Islet of Langerhans (tissue), 1 donor: ENCODE measurements around the gene STIM1.
"Not testable (repeated sequence)": the region's sequence is repeated elsewhere in the genome, so short reads cannot be mapped to it uniquely, and the experiment has no call there.

Experiments
- FAIRE-seq: peaks from one replicate; lab custom pipeline; 2011; peaks lifted over from hg19 to GRCh38; lab: Jason Lieb, UNC

The STIM1 gene

DNA sequence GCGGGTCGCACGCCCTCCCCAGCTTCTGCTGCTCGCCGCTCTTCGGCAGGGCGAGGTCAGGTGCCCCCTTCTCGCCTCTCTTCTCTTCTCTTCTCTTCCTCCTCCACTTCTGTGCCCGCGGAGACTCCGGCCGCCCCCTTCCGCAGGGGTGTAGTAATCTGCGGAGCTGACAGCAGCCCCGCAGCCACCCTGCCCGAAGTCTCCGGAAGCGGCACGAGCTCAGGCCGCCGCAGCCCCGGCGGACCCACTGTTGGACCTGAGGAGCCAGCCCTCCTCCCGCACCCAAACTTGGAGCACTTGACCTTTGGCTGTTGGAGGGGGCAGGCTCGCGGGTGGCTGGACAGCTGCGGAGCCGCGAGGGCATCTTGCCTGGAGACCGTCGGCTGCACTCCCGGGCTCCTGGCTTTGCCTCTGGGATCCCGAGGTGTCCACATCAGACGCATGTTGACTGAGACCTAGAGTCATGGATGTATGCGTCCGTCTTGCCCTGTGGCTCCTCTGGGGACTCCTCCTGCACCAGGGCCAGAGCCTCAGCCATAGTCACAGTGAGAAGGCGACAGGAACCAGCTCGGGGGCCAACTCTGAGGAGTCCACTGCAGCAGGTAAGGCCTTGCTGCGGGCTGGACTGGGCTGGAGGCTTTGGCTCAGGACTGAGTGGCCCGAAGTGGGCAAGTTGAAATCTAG, 486 bp downstream of the STIM1 start:
- no peak for FAIRE-seq

DNA sequence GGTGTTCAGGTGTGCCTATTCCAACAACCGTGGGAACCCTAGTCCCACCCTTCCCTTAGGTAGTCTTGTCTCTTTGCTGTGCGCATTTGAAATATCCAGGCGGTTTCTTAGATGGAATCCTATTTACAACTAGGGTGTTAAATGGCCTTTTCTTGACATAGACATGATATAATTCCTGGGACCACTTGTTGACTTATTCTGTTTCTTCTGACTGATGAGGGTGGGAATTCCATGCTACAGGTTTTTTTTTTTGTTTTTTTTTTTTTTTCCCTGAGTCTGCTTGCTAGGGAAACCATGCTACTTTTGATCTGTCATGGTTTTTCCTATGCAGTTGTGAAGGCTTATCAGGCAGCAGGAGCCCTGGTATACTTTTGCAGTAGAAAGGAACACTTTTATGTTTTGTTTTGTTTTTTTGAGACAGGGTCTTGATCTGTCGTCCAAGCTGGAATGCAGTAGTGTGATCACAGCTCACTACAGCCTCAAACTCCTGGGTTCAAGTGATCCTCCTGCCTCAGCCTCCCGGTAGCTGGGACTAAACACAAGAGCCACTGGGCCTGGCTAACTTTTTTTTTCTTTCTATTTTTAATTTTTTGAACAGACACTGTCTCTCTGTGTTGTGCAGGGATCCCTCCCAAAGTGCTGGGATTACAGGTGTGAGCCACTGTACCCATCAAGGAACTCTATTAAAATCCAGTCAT, 1.5 kb downstream of the STIM1 start:
- FAIRE-seq: no peak

DNA sequence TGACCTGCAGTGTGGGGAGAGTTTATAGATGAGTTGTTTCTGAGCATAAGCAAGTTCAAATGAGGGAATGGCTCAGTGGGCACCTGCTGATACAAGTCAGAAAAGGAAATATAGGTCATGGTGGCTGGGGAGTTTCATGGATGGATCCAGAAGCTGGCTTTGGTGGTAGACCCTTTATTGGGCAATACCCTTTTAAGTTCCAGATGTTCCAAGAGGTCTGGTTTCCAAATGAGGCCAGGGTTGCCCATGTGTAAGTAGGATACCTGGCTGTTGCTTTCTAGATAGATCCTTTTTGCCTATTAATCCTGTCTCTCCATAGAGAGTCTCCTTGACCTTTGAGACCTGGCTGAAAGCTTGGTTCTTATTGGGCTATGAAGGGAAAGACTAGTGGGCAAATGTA, 2.2 kb downstream of the STIM1 start:
- FAIRE-seq: no peak

DNA sequence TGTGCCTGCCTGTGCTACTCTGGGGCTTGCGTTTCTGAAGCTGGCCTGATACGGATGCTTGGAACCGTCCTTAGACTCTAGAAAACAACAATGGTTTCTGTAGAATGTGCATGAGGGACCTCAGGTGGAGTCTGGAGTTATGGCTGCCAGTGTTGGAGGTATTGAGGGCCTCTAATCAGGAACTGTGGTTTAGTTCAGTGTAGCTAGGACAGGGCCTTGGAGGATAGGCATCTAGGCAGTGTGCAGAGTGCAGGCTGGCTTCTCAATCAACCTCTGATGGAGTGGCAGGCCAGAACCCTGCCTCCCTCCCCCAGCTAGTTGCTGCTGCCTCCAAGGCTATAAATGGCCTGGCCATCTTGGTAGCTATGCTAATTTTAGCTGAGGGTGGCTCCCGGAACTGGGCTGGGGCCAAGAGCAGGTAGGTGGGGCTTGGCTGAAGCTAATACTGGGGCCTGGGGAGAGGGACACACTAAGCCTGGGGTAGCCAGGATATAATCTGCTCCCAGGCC, 4.0 kb downstream of the STIM1 start:
- FAIRE-seq: no peak

DNA sequence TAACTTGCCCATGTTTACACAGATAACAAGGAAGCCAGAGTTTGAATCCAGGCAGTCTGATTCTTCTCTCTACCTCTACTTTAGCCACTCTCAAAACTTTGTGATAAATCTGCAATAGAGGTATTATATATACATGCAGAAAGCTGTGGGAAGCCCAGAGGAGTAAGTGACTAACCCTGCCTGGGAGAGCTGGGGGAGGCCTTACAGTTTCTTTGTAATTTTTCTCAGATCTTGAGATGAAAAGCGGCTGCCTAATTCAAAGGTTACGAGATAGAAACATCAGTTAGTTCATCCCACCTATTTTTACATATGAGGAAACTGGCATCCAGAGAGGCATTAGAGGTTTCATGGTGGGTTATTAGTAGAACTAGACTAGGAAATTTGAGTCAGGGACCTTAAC, 4.9 kb downstream of the STIM1 start:
- FAIRE-seq: no peak

DNA sequence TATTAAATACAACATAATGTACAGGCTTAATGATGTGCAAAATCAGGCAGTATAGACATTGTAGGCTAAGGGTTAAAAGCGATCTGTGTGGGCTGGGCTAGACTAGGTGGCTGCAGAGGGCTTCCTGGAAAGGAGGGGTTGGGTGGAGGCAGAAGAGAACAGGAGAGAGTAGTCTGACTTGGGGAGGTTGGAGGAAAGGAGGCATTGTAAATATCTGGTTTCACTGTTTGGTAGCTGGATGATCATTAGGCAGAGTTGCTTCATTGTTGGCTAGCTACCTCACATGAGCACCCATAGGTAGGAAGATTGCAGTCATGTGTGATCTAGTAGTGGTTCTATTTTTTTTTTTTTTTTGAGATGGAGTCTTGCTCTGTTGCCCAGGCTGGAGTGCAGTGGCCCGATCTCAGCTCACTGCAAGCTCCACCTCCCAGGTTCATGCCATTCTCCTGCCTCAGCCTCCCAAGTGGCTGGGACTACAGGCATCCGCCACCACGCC, 5.5 kb downstream of the STIM1 start:
- FAIRE-seq: not testable (repeated sequence)

DNA sequence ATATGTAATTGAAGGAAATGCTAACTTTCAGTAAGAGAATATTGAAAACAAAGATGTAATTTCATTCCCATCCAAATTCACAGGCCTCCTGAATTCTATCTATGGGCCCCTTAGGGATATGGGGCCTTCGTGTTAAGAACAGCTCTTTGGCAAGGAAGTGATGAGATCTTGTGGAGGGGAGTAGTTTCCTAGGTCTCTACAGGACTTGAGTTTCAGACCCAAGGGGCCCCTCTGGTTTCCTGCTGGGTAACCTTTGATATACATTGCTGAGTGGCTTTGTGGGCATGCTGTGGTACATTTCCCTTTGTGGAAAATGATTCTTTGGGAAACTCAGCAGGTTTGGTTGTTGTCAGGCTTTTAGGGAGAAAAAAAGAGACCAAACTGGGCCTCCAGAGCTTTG, 6.2 kb downstream of the STIM1 start:
- no peak for FAIRE-seq

DNA sequence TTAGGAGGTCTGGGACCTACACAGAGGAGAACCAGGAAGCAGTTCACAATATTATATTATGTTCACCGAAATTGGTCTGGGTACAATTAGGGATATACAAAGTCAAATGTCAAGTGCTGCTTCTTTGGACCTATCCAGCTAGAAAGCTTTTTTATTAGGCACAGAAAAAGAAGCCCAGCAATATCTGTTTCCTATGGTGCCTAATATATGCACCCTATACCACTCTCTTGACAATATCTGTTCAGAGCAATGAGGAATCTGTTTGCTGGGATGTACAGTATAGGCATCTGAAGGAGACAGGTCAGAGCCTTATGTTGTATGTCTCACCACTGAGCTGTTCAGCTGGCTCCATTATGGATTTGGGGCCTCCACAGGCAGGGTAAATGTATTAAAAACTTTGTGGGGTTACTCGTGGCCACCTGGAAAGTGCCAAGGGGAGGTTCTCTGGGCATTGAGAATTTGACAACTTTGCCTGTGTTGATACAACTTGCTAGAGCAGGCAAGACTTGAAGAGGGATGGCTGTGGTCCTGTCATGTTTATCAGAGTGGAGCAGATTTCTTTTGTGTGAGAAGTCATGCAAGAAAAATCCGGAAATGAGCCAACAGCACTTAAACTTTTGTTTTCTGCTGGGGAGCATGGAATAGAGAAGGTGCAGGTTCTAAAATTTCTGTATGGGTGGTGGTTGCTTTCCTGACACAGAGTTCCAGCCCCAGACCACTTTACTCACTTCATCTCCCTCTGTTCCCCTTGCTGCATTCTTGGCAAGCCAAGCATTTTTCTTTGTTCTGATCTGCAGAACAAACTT, 10.1 kb downstream of the STIM1 start:
- no peak for FAIRE-seq

DNA sequence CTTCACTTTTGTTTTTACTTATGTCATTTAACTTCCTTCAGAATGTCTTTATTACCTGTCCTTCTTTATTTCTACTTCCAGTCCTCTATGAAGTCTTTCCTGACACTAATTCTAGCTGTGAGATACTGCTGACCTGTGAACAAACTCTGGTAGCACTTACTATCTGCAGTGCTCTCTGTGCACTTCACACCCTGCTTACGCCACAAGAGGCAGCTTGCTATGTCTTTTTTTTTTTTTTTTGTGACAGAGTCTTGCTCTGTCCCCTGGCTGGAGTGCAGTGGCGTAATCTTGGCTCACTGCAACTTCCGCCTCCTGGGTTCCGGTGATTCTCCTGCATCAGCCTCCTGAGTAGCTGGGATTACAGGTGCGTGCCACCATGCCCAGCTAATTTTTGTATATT, 10.7 kb downstream of the STIM1 start:
- no peak for FAIRE-seq

DNA sequence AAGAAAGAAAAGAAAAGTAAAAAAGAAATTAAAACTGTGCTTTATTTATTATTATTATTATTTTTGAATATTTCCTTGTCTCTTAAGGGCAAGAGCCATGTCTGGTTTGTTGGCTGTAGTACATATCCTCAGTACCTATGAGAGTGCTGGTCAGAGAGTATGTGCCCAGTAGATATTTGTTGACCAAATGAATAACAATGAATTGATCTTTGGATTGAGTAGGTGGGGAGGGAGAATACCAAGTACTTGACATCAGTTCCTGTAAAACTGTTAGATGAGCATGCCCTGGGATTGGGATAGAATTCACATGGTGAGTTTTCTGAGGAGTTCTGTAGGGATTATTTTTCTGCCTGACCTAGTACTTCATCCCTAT, 11.4 kb downstream of the STIM1 start:
- no peak for FAIRE-seq

DNA sequence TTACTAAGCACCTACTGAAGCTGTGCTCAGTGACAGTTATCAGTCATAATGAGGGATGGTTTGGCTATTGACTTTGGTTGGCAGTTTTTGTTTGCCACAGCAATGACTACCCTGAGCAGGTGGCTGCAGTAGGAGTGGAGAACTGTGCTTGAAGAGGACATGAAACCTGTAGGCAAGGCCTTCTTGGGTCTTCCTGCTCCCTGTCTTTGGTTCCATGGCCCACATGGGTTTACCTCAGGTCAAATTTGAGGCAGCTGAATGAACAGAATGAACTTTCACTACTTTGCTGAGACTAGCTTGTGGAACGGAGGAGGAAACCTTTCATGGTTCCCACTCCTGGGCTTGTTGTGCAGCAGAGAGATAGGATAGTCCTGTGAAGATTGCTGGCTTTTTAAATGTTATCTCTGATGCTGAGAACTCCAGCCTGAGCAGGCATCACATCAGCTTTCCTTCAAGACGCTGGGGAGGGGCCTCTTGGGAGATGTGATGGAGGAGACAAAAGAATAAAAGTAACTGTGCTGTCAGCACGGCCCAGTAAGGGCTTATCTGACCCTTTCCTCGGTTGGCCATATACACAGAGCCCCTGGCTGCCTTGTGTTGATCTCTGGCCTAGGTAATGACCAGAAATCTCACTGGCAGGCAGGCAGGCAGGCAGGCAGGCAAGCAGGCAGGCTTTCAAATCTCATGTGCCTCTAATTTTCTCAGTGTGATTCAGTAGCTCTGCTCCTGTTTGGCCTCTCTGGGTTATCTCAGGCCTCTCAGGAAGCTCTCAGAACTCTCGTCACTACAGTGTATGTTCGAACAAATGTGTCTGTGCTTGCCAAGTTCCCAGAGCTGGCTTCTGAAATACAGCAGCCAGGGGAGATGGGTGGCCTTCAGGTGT, 12.0 kb downstream of the STIM1 start:
- FAIRE-seq: no peak

DNA sequence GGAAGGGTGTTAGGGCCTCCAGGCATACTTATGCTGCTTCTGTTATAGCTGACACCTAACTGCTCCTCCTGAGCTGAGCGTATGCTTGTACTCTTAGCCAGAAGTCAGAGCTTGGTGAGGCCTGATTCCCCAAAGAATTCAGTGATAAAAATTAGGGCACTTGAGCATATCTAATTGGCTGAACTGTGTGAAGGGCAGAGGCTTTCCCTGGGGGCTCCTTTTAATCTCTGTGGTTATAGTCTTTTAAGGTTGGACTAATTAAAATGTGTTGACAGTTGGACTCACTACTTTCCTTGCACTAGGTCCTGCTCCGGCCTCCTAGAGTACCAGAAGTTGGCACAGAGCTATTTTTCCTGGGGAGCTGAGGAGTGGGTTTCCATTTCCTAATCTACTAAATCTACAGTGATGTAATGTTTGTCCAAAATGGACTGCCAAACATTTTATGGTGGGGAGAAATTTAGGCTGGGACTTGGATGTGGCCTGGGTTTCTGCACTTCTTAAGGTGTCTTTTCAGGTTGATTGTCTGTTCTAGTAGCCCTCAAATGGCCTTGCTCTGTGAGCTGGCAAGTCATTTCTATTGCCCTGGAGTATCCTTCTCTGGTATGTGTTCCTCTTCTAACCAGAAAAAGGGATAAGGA, 18.4 kb downstream of the STIM1 start:
- no peak for FAIRE-seq

DNA sequence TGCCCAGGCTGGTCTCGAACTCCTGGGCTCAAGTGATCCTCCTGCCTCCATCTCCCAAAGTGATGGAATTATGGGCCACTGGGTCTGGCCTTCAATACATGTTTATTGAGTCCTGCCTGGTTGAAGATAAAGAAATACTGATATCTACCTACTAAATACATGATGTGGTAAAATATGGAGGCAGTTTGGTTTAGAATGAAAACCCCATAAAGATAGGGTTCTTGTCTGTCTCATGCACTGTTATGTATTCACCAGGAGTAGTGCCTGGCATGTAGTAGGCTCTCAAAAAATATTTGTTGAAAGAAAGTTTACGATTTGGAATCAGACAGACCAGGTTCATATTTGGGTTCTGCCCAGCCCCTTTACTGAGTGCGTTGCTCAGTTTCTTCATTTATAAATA, 21.1 kb downstream of the STIM1 start:
- FAIRE-seq: no peak

DNA sequence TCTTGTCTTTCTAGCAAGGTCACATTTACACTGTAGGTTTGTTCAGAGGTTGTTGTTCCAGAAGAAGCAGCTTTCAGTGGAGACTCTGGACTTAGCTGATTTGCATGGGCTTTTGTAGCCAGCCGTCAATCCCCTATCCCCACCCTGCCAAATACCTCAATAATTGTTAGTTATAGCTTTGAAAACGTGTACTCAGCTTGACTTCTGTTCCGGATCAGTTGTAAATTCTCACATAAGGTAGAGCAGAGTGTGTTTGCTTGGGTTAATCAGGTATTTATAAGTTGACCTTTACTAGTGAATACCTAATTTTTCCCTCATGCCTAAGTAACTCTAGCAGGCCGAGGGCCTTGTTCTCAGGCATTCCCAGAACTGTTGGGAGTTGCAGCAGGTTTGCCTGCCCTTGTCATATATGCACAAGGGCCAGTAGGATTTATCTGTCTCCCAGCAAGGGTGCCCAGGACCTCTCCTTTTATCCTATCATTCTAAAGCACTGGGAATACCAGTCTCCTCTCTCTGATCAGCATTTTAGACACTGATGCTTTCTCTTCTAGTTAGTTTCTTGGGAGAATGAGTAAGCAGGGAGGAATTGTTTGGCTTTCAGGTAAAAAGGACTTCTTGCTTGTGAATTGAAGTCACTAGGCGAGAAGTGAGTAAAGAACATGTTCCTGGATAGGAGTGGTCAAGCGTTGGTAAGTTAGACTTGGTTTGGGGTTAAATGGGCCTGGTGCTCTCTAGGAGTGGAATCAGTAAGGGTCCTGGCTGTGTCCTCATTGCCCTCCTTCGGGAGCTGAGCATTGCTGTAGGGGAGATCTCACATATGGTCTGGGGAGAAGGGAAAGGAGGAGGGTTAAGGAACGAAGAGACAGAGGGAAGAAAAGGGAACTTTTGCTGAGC, 22.1 kb downstream of the STIM1 start:
- FAIRE-seq: no peak

DNA sequence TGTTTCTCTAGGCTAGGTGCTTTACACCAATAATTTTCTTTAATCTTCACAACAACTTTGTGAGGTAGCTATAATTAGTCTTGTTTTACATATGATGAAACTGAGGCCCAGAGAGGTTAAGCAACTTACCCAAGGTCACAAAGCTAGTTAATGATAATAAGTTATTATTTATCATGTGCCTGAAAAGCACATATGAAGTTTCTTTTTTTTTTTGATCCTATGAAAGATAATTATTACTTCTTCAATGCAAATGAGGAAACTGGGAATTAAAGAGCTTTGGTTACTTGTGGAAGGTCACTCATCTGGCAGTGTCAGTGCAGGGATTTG, 22.8 kb downstream of the STIM1 start:
- no peak for FAIRE-seq

DNA sequence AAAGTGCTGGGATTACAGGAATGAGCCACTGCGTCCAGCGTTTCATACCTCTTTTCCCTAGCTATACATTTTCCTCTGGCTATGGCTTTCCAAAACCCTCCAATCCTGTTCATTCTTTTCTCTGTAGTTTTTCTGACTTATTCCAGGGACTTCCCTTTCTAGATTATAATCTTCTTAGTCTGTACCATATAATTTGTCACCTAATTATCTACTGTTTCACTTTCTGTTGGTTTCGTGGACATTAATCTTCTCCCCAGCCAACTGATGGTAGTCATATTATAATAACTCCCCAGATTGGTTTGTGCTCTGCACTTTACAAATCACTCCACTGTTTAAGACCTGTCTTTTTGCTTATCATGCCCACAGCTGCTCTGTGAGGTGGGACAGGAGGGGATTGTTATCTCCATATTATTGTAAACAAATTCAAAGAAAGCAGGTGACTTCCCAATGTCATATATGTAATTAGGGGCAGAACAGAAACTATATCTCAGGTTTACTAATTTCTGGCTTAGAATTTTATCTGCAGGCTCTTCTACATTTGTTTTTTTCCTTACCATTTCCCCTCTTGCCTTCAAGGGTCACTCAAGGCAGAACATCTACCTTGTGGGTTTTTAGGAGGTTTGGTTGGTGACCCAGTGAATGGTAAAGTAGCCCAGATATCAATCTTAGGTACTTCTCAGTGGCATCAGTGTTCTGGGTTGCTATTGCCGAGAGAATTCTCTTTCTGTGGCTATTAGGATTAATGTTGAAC, 23.9 kb downstream of the STIM1 start:
- FAIRE-seq: no peak

DNA sequence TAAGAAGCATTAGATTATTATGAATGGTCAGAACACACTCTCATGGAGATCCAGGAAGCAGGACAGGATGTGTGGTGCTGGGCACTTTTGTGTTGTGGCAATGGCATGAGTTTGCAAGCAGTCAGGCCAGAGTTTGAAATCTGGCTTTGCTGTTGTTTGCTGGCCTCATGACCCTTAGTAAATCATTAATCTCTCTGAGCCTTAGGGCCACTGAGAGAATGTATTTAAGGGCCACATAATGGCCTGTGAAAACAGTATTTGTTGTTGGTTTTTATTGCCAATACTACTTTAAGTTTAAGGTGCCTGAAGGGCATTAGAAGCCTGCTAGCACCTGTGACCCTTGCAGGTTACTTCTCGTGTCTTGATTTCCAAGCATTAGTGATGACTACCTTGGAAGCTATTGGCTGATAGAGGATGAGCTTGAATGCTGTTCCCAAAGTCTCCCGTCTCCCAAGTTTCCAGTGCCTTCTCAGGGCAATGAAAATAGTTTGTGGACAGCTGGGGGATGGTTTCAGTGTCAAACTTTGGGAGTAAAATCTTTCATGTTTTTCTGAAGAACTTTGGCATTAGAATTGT, 24.6 kb downstream of the STIM1 start:
- no peak for FAIRE-seq

DNA sequence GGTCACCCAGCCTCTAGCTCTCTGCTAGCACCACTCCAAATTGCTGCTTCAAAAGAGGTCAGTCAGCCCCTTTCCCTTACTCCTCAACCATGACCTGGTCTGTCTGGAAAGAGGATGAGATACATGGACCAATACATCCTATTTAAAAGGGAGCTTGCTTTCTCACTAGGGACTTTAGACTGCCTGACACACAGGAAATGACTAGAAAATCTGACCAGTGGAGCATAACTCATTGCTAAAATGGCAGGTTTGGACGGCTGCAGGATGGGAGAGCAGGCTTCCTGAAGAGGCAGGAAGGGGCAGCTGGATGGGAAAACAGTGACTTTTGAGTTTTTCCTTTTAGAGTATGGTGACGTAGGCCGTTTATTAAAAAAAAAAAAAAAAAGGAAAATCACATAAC, 25.3 kb downstream of the STIM1 start:
- FAIRE-seq: peak; percentile 90

DNA sequence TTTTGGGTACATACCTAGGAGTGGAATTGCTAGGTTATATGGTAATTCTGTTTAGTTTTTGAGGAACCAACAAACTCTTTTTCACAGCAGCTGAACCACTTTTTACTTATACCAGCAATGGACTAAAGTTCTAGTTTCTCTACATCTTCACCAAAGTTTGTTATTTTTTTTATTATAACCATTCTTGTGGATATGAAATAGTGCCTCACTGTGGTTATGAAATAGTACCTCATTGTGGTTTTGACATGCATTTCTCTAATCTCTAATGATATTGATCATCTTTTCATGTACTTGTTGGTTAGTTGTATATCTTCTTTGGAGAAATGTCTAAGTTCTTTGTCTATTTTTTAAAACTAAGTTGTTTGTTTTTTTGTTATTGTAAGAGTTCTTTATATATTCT, 27.2 kb downstream of the STIM1 start:
- no peak for FAIRE-seq

DNA sequence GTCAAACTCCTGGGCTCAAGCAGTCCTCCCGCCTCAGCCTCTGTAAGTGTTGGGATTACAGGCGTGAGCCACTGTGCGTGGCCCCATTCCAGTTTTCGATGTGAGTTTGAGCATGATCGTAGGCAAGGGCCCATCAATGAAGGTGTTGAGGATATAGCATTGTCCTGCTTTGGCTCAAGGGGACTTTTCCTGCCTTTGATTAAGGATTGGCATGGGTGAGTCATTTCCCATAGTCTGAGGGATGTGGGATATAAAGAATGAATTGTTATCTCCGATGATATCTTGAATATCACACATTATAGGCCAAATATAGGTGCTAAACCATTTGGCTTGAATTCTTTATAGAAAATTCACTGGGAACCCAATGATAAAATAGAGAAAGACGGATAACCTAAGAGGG, 30.4 kb downstream of the STIM1 start:
- no peak for FAIRE-seq
